GM18868 (cell line): ENCODE data around the gene ARID3C.
"Not testable (repeated sequence)": the region's sequence is repeated elsewhere in the genome, so short reads cannot be mapped to it uniquely, and the experiment has no call there.

Experiments
- ATAC-seq: cut with Tn5 transposase; IDR thresholded peaks from one replicate; pipeline ENCODE4 v1.9.1; 2021; ENCODE audit warnings: mild to moderate bottlenecking, moderate library complexity; ENCODE audit not compliant: unreplicated experiment

Gene ARID3C

DNA sequence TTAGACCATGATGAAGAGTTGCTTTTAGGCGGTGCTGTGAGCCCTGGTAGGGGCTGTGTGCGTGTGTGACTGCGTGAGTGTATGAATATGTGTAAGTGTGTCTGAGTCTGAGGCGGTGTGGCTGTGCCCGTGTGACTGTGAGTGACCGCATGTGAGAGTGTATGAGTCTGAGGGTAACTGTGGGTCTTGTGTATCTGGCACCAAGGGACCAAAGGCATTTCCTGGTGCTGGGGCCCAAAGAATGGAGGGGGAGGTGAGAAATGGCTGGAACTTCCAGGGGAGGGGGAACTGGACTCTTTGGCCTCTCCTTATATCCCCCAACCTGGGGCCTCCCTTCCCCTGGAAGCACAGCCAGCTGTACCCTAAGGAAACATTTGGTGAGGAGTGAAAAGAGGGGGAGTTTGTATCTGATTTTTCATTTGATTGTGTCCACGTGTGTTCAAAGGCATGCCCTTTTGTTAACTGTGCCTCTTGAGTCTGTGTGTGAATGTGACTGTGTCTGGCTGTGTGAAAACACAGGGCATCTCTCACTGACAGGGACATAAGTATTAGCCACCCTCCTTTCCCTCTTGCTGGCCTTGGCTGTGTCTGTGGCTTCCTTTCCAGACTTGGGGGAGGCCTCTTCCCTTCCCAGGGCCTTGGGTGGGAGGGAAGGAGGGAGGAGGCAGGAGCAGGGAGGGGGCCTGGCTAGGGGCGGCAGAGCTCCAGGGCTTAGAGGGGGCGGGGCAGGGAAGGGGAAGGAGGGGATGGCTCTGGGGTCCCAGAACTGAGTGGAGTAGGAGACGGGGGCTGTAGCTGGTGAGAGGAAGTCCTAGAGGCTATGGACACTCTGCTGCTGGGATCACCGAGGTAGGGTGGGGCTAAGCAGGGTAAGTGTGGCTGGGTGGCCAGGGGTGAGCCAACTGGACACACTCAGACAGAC lies 24.5 kb upstream of the ARID3C start:
- ATAC-seq = no peak

- no peak for ATAC-seq
Measured at GRCh38 chr9:34652602-34653000, 23.7 kb upstream of the ARID3C start.

DNA sequence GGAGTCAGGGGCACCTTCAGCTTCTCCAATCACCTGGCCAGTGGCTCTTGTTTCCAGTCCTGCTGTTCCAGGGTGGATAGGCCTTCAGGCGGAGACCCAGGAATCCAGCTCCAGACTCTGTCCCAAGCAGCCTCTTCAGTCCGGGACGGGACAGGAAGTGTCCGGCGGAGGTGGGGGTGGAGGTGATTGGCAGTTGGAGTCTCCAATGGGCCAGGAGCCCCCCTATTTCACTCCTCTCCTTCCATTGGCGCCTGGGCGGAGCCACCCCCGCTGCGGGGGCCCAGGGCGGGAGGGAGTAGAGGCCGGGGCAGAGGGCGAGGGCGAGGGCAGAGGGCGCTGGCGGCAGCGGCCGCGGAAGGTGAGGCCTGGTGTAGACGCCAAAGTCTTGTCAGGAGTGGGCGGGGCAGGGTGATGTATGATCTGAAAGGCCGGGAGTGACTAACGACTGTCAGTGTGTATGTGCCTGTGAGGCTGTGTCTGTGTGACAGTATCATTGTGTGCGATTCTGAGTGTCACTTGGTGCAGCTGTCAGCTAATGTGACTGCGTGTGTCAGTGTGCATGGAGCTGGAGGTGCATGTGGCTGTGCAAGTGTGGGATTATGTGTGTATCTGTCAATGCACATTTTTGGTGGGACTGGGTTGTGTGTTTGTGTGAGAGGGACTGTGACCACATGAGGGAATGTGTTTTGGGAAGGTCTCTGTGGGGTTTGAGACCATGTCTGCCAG lies 23.2 kb upstream of the ARID3C start, which contains the start of gene IL11RA:
Gene IL11RA, plus strand, starts transcription at position 310 of the 726 bp plus-strand sequence. CDS start 3,033 bp downstream, outside the sequence.
- ATAC-seq = no peak

- no peak for ATAC-seq
Measured at GRCh38 chr9:34651321-34651720, 22.5 kb upstream of the ARID3C start.

GRCh38 chr9:34650816-34651215 lies 21.9 kb upstream of the ARID3C start:
- ATAC-seq = no peak

GRCh38 chr9:34648673-34649072 lies 19.8 kb upstream of the ARID3C start:
- no peak for ATAC-seq

GRCh38 chr9:34647651-34648050 lies 18.8 kb upstream of the ARID3C start:
- ATAC-seq = no peak

- ATAC-seq = peak; percentile 11
Measured at GRCh38 chr9:34647084-34647403, 18.2 kb upstream of the ARID3C start.

DNA sequence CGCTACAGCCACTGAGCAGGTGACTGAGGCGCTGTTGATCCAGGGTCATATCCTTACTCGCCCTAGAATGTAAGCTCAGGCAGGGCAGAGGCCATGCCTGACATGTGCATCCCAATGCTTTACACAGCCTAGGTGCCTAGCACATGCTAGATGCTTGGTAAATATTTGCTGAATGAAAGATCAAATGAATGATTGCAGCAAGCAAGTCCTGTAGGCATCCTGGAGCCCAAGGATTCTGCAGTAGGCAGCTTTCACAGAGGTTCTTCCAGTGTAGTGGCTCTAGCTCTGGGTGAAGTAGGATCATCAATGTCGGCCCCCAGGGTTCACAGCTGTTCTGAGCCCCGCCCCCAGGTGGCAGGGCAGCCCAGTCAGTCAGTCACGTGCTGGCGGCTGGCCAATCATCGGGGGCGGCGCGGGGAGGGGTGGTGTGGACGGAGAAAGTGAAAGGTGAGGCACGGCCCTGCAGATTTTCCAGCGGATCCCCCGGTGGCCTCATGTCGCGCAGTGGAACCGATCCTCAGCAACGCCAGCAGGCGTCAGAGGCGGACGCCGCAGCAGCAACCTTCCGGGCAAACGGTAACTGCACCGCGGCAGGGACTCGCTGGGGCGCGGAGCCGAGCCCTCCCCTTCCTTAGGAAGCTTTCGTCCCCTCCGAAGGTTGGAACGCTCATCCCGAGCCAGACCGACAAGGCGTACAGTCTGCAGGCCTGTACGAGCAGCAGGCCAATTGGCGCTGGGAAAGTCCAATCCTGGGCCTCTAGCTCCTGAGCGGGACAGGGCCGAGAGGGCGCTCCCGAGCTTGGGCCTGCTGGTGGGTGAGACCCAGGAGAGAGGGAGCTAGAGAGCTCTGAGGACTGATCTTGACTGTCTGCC lies 17.6 kb upstream of the ARID3C start, which contains the start of gene GALT:
Gene GALT, plus strand, starts transcription at position 465 of the 873 bp plus-strand sequence. Its CDS starts 30 bp downstream, at position 495.
- ATAC-seq = peak; percentile 87

GRCh38 chr9:34644766-34645314 lies 16.0 kb upstream of the ARID3C start:
- ATAC-seq = no peak

GRCh38 chr9:34642679-34643078 lies 13.8 kb upstream of the ARID3C start:
- no peak for ATAC-seq

DNA sequence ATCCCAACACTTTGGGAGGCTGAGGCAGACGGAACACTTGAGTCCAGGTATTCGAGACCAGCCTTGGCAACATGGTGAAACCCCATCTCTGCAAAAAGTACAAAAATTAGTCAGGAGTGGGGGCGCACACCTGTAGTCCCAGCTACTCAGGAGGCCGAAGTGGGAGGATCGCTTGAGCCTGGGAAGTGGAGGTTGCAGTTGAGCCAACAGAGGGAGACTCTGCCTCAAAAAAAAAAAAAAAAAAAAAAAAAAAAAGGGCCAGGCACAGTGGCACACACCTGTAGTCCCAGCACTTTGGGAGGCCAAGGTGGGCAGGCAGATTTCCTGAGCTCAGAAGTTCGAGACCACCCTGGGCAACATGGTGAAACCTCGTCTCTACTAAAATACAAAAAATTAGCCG lies 10.5 kb upstream of the ARID3C start:
- ATAC-seq = not testable (repeated sequence)

DNA sequence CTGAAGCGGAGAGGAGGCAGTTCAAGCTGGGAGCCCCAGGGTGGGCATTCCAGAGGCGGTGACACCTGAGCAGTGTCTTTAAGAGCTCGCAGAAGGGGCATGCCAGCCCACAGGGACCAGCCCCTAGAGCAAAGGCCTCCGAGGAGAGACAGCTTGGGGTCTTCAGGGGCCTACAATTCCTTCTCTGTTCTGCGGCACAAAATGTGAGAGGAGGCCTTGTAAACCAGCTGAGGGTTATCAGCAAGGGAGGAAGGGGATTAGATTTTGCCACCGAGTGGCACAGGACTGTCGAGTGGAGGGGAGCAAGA lies 9.2 kb upstream of the ARID3C start:
- ATAC-seq = no peak

DNA sequence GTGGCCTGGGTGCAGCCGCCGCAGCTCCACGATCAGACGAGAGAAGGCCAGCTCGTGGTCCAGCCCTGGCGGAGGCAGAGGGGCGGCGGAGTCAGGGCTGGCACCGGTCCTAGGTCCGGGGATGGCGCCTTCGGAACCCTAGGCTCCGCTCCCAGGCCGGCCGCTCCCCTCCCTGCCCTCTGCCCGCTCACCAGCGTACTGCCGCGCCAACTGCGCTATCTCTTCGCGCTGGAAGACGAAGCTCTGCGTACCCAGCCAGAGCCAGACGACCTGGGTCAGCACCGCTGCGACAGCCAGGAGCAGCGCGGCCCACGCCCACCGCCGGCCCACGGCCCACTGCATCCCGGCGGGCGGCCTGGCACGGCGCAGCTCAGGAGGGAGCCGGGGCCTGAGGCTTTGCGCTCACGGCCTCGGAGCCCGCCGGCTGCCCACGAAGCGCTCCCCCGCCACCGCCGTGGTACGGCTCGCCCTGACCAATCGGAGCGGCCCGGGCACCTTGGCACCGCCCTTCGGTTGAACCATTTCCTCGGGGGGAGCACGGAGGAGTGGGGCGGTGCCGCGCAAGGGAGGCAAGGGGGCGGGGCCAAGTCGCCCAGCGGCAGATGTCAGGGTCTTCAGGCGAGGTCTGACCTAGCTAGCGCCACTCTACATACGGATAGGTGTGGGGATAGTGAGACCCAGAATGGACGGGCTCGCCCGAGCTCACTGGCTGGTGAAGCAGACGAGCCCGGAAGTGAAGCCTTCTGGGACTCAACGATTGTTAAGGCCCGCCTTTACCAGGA lies 8.7 kb upstream of the ARID3C start, which contains the start of gene SIGMAR1:
Gene SIGMAR1, minus strand, starts transcription at position 432 of the 782 bp plus-strand sequence. Its CDS starts 90 bp downstream, at position 342.
- peak; percentile 92 for ATAC-seq

- no peak for ATAC-seq
Measured at GRCh38 chr9:34636791-34637355, 8.0 kb upstream of the ARID3C start.

DNA sequence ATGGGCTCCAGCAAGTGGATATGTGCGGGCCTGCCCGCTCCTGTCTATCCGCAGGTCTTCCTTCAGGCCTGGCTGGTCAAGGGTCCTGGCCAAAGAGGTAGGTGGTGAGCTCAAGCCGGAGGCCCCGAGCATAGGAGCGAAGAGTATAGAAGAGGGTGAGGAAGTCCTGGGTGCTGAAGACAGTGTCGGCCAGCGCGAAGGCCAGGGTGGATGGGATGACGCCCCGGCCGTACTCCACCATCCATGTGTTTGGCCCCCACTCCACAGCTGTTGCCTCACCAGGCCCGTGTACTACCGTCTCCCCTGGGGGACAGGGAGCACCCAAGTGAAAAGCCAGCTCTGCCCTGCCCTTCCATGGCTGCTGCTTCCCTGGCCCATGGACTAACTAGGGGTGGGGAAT lies 6.7 kb upstream of the ARID3C start:
- no peak for ATAC-seq

DNA sequence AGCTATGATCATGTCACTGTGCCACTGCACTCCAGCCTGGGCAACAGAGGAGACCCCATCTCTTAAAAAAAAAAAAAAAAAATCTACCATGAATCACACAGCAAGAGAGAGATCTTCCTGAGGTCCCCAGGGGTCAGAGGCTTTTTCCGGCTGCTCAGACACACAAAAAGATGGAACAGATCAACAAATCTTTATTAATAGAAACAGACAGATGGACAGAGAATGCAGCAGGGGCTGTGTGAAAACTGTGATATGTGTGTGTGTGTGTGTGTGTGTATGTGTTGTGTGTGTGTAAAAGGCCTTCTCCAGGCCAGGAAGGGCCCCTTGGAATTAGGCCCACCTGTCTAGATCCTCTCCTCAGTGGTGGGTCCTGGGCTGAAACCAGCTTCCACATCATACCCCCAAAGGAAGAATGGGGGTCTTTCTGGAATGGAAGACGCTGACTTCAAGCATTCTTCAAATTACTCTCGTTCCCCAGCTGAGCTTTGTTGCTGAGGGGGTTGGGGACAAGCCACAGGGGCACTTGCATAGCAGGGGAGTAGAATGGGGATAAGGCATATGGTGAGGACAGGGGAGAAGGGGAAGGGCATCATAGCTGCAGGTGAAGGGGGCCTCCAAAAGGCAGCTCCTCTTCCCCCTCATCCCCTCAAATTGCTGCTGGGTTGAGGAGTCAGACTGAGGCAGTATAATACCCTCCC lies 5.8 kb upstream of the ARID3C start:
- ATAC-seq = no peak

DNA sequence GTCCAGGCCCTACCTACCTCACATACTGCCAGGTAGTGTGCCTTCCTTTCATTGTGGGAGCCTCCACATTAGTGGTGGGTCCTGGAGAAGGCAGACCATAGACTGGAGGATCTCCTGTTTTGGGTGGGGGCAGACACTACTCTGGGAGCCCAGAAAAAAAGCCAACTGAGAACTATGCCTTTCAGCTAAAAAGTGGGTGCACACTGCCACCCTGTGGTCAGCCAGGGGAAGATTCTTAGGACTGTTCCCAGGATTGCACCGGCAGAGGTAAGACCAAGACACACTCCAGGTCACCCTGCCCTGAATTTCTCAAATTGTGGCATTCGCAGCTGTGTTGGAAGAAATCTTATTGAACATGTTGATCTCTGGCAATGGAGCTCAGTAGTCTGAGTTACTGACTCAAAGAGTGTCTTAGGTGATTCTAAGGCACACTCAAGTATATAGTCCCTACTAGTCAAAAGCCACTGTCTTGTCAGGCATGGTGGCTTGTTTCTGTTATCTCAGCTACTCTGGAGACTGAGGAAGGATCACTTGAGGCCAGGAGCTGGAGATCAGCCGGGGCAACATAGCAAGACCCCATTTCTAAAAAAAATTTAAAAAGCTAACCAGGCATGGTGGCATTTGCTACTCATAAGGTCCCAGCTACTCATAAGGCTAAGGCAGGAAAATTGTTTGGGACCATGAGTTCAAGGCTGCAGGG lies 5.1 kb upstream of the ARID3C start:
- ATAC-seq = peak; percentile 36
